Camera-type eye (tissue), 1 donor: Measurements from ENCODE around the gene ZNF84. TPM values are rescaled to one million over a fixed set of nuclear protein-coding genes. Genes with fewer than 3 reads are reported as not detected.

ENCODE experiments used
- total RNA-seq: library from RNA; depleted of rRNA; stranded (reverse); fragments of >200 nt; gene quantifications from one replicate; pipeline ENCODE4 v1.2.3, GENCODE V29; 2014

The ZNF84 gene
- 94.9 TPM for total RNA-seq

DNA sequence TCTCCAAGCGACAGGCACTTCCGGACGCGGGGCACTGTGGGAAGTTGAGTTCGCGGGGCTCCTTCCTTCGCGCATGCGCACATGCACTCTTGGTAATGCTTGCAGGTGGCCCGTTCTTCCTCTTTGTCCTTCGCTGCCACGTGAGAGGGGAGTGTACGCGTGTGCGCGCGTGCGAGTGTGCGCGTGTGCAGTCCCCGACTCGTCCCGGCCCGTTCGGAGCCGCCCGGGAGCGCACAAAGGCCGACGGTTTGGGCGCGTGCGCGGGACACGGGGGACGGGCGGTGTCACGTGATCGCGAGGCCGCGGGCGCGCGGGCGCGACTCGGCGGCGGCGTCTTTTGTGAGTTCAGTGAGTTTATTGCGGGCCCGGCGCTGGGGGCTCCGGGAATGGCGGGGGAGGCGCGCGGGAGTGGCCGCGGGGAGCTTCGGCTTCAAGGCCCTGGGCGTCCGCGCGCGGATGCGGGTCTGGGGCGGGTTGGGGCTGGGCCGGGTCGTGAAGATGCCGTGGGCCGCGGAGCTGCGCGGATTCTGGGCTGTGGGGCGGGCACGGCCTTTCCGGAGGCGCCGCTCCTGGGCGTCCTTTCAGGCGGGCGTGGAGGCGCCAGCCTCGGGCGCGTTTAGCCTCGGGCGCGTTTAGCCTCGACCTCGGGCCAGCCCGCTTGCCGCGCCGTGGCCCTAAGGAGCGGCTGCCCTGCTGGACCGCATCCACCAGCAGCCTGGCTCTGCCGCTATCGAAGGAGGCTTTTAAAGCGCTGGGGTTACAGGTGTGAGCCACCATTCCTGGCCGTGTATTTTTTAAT is at the start of gene ZNF84:
TSS of gene ZNF84 (plus strand) at position 303 of the 799 bp plus-strand sequence. CDS start 3,959 bp downstream, outside the sequence.

DNA sequence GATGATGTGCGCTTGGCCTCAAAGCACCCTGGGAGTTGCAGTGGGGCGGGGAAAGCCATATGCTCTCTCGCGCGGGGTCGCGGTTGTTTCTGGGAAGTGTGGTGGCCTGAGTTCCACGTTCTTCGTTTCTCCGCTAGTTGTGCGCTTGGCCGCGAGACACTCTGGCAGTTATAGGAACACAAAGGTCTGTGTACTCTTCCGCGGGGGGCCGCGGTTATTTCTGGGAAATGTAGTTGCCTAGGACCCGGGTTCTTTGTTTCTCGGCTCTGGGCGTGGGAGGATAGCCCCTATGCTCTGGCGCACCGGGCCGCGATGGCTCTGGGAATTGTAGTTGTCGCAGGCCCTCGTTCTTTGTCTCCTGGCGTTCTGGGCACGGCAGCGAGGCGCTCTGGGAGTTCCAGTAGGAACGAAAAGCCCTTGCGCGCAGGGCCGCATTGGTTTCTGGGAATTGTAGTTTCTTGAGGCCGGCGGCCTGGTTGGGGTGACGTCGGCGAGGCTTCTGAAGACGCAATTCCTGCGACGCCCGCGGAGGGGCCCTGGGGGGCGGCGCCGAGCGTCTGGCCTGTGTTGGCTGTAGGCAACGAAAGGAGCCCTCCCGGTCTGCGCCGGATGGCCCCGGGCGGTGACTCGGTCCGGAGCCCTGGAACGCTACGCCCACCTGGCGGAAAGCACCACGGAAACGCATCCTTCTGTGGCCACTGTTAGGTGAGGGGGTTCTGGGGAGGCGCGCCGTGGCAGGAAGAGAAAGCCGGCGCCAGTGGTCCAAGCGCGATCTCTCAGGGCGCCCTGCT is 43.3 kb downstream of the ZNF84 start, which contains the start of gene ZNF140:
TSS of gene ZNF140 (plus strand) at position 556 of the 791 bp plus-strand sequence. CDS start 398 bp downstream, outside the sequence.

Other genes with a start within 250 kb of the ZNF84 start
- gene GOLGA3, start 208.6 kb upstream of the ZNF84 start, total RNA-seq: 86.0 TPM
- 34.7 TPM for gene CHFR, start 149.9 kb upstream of the ZNF84 start, total RNA-seq
- 25.1 TPM for gene ZNF605, start 81.2 kb upstream of the ZNF84 start, total RNA-seq
- gene ZNF26, start 51.1 kb upstream of the ZNF84 start, total RNA-seq: 34.0 TPM
- 50.0 TPM for gene ZNF140, start 43.4 kb downstream of the ZNF84 start, total RNA-seq
- gene ZNF891, start 92.8 kb downstream of the ZNF84 start, total RNA-seq: 9.5 TPM
- 48.7 TPM for gene ZNF10, start 93.1 kb downstream of the ZNF84 start, total RNA-seq
- gene ZNF268, start 144.0 kb downstream of the ZNF84 start, total RNA-seq: 55.0 TPM
- gene ANHX, start 198.4 kb downstream of the ZNF84 start, total RNA-seq: not detected